ENCODE data around the gene KRTAP3-3. TPM values are rescaled to one million over a fixed set of nuclear protein-coding genes. Genes with fewer than 3 reads are reported as not detected.

The KRTAP3-3 gene
- total and polyA plus RNA-seq, 2 of the 8 experiments (the other 6 are each of a cell fraction or from before 2014, with no cell fraction given), result not detected

DNA sequence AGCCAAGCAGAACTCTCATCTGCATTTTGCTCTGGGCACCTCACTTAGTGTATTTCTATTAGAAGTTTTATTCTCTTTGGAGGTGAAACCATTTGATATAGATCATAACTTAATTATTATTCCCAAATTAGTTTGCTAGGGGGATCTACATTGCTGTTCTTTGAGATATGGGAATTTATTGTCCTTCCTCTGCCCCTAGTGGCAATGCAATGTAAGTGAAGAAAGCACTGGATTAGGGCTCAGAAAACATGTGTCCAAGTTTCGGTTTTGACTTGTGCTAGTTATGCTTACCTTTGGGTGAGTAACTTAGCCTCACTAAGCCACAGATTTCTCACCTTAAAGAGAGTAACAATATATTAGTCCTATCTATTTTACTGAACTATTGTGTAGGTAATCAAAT is 30.1 kb downstream of the KRTAP3-3 start:
- no peak for TF ChIP-seq RXRA (IDR thresholded peaks at IDR 0.05; ENCODE audit: insufficient read depth, low read depth, low read length)
- peak in 2 of 3 experiments; percentile 23 to 64; a peak in 2 of 4 replicates for TF ChIP-seq CTCF (IDR thresholded peaks at IDR 0.05; ENCODE audit: control extremely low read depth in 1 of 3, insufficient read depth in 1 of 3, low read depth in 1 of 3, low read length in 3 of 3)
- TF ChIP-seq RAD21 (IDR thresholded peaks at IDR 0.05 in 1 of 2, conservative IDR thresholded peaks at IDR 0.05 in 1 of 2; ENCODE audit: low read depth in 2 of 2, low read length in 2 of 2), result peak in 1 of 2 experiments; percentile 43; a peak in 2 of 4 replicates
- no peaks in the 10 kb centered on the region for H3K27me3 ChIP-seq (replicated peaks in 1 of 4; ENCODE audit: control insufficient read depth in 3 of 4, extremely low read depth in 1 of 4, insufficient read depth in 3 of 4, low read length in 3 of 4)
- H2BK20ac ChIP-seq (ENCODE audit: low read length), result no peak overlapping the region
- no peaks in the 10 kb centered on the region for H3K9me3 ChIP-seq (ENCODE audit: insufficient read depth in 2 of 2, low read depth in 1 of 2, low read length in 1 of 2)
- no peak overlapping the region for H4K91ac ChIP-seq (replicated peaks; ENCODE audit: insufficient read length, low read length)
- POLR2A ChIA-PET (ENCODE audit: partially characterized antibody), result no interaction called here
- no peak overlapping the region for H3K56ac ChIP-seq (replicated peaks; ENCODE audit: insufficient read length, low read depth, low read length)
- H3K4me1 ChIP-seq (replicated peaks in 1 of 4; ENCODE audit: control insufficient read depth in 3 of 4, insufficient read depth in 4 of 4, low read length in 3 of 4), result no peaks in the 10 kb centered on the region
- H2AFZ ChIP-seq (ENCODE audit: low read length), result peak overlapping the region; percentile 45; the same call in 1 of the 2 replicates
- no peak overlapping the region for H2BK15ac ChIP-seq (ENCODE audit: low read length)
- DNase-seq (ENCODE audit: low read depth in 1 of 2, low spot score in 2 of 2), result no peak
- no peak overlapping the region for H3K14ac ChIP-seq (ENCODE audit: insufficient read length)
- no peak overlapping the region for H2BK120ac ChIP-seq (replicated peaks; ENCODE audit: low read depth, low read length)
- no peaks in the 10 kb centered on the region for H3K79me1 ChIP-seq (ENCODE audit: low read depth, low read length)
- no peak overlapping the region for H4K5ac ChIP-seq (ENCODE audit: insufficient read length, low read depth, low read length)
- no peaks in the 10 kb centered on the region for H4K20me1 ChIP-seq (replicated peaks in 1 of 2; ENCODE audit: control insufficient read depth in 1 of 2, insufficient read depth in 2 of 2, low read length in 2 of 2)
- no peak overlapping the region for H3K27ac ChIP-seq (ENCODE audit: low read depth, low read length)
- no peak overlapping the region for H3K18ac ChIP-seq (ENCODE audit: extremely low read depth, low read length)
- H3K4me2 ChIP-seq (ENCODE audit: insufficient read depth in 1 of 2, low read depth in 2 of 2, low read length in 2 of 2), result no peak overlapping the region
- no peak overlapping the region for H2AK5ac ChIP-seq (ENCODE audit: low read depth, low read length)
- FAIRE-seq, result peak; percentile 79
- H3K4ac ChIP-seq (replicated peaks; ENCODE audit: insufficient read length, low read depth, low read length), result no peak overlapping the region
- no peaks in the 10 kb centered on the region for H3K23me2 ChIP-seq (ENCODE audit: low read depth, low read length)
- 88% methylated on average over 1 of the region's 1 CpG; no CpG with 5 or more reads in 1 of the 2 experiments for WGBS, 2 experiments (ENCODE audit: extremely low coverage in 1 of 2, insufficient coverage in 1 of 2, insufficient read length in 1 of 2, insufficient replicate concordance in 2 of 2, low coverage in 1 of 2, low lambda C conversion rate in 2 of 2, missing lambda C conversion rate in 1 of 2)
- no peak overlapping the region for H2BK5ac ChIP-seq (ENCODE audit: low read depth, low read length)
- H4K8ac ChIP-seq (ENCODE audit: extremely low read depth, insufficient read depth, low read length), result no peak overlapping the region
- CTCF ChIA-PET (ENCODE audit: partially characterized antibody), result interaction anchor here (0.7 to 5.0 kb wide), 14 partner anchors 9 to 85 kb away, joined by 3 to 34 read pairs (median 4); no protein-coding TSS in a partner anchor
- no peak overlapping the region for H2BK12ac ChIP-seq (ENCODE audit: low read depth, low read length)
- no peak overlapping the region for H3K9ac ChIP-seq (replicated peaks in 1 of 4; ENCODE audit: extremely low read depth in 1 of 4, low read depth in 3 of 4, low read length in 3 of 4)
- no peaks in the 10 kb centered on the region for H3K79me2 ChIP-seq (ENCODE audit: control insufficient read depth in 1 of 2, insufficient read depth in 2 of 2, low read length in 2 of 2)
- H3K4me3 ChIP-seq (ENCODE audit: extremely low read depth in 1 of 4, insufficient read depth in 2 of 4, low read depth in 3 of 4, low read length in 4 of 4), result no peak overlapping the region
- no peak overlapping the region for H3K23ac ChIP-seq (ENCODE audit: insufficient read length)
- no peaks in the 10 kb centered on the region for H3K36me3 ChIP-seq (ENCODE audit: control insufficient read depth in 2 of 4, insufficient read depth in 4 of 4, low read length in 3 of 4)
